ENCODE data around the gene FARP1.

FARP1 gene

DNA sequence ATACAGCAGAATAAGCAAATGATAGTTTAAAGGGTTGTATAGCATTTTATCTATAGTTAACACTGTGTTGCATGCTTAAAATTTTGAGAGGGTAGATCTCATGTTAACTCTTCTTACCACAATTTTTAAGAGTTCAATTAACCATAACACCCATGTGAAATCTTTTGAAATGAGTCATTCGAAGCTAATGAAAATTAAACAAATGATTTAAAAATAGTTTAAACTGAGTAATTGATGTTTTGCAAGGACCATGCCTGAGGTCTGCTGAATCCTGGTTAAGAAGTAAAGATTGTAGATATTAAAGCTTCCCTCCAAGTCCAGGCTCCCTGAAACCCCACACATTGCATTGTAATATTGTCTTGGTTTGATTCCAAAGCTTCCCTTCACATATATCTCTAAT lies 210.9 kb downstream of the FARP1 start:
- WGBS (ENCODE audit: insufficient coverage, insufficient read length) = no CpG with 5 or more reads among the region's 1 CpG

DNA sequence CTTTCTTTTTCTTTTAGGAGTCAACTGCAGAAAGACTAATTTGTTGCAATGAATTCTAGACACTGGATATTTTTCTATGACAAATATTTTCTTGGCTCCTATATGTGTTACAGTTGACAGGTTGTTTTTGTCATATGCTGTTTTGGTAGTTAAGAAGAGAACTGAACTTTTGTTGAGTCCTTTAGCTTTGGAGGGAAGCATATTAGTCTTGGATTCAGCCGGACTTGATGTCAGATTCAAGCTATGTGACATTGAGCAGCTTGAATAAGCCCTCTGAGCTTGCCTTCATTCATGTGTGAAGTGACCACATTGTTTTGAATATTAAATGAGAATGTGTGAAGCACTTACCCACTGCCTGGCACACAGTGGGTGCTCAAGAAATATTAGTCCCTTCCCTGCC lies 216.0 kb downstream of the FARP1 start:
- Histone ChIP-seq H3K27ac (ENCODE audit: low read length) (no peak overlapping the region), H3K9me3 (ENCODE audit: control insufficient read depth, insufficient read depth, low read length) (no peaks in the 10 kb centered on the region), H3K27me3 (ENCODE audit: control insufficient read depth, insufficient read depth, low read length) (no peaks in the 10 kb centered on the region; the same call in 1 of the 2 replicates), H3K4me1 (ENCODE audit: control insufficient read depth, insufficient read depth, low read length) (0 out of 2 replicates have a peak, but pooled peaks cover 1% of the 10 kb centered on the region), H3K4me3 (ENCODE audit: low read length) (no peak overlapping the region), H3K36me3 (ENCODE audit: control insufficient read depth, insufficient read depth, low read length) (no peaks in the 10 kb centered on the region)
- WGBS (ENCODE audit: insufficient coverage, insufficient read length) = no CpG with 5 or more reads among the region's 1 CpG
- DNase-seq (ENCODE audit: low read depth, low spot score) = no peak

More for the DNA sequence above, 210.9 kb downstream of the FARP1 start:
- no peak overlapping the region for H3K4me3 ChIP-seq (ENCODE audit: low read length)
- no peak overlapping the region for H3K27ac ChIP-seq (ENCODE audit: low read length)
- H3K4me1 ChIP-seq (ENCODE audit: control insufficient read depth, insufficient read depth, low read length) = no peaks in the 10 kb centered on the region
- H3K36me3 ChIP-seq (ENCODE audit: control insufficient read depth, insufficient read depth, low read length) = no peaks in the 10 kb centered on the region
- no peak for DNase-seq (ENCODE audit: low read depth, low spot score)
- H3K9me3 ChIP-seq (ENCODE audit: control insufficient read depth, insufficient read depth, low read length) = no peaks in the 10 kb centered on the region
- H3K27me3 ChIP-seq (ENCODE audit: control insufficient read depth, insufficient read depth, low read length) = no peaks in the 10 kb centered on the region; the same call in 1 of the 2 replicates

DNA sequence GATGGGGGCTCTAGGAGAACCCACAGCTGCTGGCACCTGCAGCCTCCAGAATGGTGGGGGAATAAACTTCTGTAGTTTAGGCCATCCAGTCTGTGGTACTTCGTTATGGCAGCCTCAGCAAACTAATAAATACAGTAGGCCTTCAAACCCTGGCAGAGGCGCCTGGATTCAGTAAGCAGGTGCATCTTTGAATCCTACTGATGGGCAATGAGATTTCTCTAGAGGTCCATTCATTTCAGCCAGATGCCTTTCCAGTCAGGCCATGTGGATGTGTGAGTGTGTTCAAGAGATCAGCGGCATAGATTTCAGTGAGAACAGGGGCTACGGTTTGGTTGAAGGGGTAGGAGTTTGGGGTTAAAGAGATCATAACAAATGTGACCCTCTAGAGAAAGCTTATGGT lies 217.7 kb downstream of the FARP1 start:
- H3K27me3 ChIP-seq (ENCODE audit: control insufficient read depth, insufficient read depth, low read length) = no peaks in the 10 kb centered on the region
- H3K4me1 ChIP-seq (ENCODE audit: control insufficient read depth, insufficient read depth, low read length) = 0 out of 2 replicates have a peak, but pooled peaks cover 1% of the 10 kb centered on the region
- H3K36me3 ChIP-seq (ENCODE audit: control insufficient read depth, insufficient read depth, low read length) = no peaks in the 10 kb centered on the region
- no peak for DNase-seq (ENCODE audit: low read depth, low spot score)
- no peak overlapping the region for H3K27ac ChIP-seq (ENCODE audit: low read length)
- H3K9me3 ChIP-seq (ENCODE audit: control insufficient read depth, insufficient read depth, low read length) = no peaks in the 10 kb centered on the region
- no CpG with 5 or more reads among the region's 4 CpGs for WGBS (ENCODE audit: insufficient coverage, insufficient read length)
- H3K4me3 ChIP-seq (ENCODE audit: low read length) = no peak overlapping the region

DNA sequence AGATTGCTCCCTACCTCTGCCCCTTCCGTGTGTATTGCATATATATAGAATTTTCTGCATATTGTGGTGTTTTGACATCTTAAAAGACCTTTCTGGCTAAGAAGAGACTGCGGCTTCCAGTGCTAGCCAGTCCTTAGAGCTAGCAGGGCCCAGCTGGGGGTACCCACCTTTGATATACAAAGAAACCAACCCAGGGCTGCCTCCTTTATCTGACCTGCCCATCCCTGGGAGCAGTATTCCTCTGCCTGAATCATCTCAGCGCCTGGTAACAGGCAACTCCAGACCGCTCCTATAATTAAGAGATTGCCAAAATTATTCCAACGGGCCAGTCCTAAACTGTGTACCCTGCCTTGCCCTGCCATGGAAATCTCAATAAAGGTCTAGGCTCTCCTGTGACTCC lies 220.4 kb downstream of the FARP1 start:
- H3K27ac ChIP-seq (ENCODE audit: low read length) = no peak overlapping the region
- H3K4me1 ChIP-seq (ENCODE audit: control insufficient read depth, insufficient read depth, low read length) = peaks cover 1% of the 10 kb centered on the region; the same call in 1 of the 2 replicates
- no peak overlapping the region for H3K4me3 ChIP-seq (ENCODE audit: low read length)
- DNase-seq (ENCODE audit: low read depth, low spot score) = no peak
- WGBS (ENCODE audit: insufficient coverage, insufficient read length) = no CpG with 5 or more reads among the region's 5 CpGs
- no peaks in the 10 kb centered on the region for H3K9me3 ChIP-seq (ENCODE audit: control insufficient read depth, insufficient read depth, low read length)
- H3K27me3 ChIP-seq (ENCODE audit: control insufficient read depth, insufficient read depth, low read length) = no peaks in the 10 kb centered on the region
- no peaks in the 10 kb centered on the region for H3K36me3 ChIP-seq (ENCODE audit: control insufficient read depth, insufficient read depth, low read length)

DNA sequence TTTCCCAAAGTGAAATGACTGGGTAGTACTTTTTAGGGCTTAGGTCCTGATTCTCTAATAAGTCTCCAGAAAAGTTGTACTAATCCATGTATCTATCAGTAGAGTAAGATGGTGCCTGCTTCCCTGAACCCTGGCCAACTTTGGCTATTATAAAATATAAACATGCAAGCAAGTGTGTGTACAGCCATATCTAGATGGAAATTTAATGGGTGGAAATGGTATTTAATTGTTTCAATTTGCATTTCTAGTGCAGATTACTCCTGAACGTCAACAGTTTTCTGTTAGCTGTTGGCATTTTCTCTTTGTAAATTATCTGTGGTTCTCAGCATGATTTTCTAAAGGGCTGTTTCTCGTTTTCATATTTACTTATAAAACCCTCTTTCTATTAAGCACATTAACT lies 221.3 kb downstream of the FARP1 start:
- WGBS (ENCODE audit: insufficient coverage, insufficient read length) = no CpG with 5 or more reads among the region's 2 CpGs
- H3K27ac ChIP-seq (ENCODE audit: low read length) = no peak overlapping the region

DNA sequence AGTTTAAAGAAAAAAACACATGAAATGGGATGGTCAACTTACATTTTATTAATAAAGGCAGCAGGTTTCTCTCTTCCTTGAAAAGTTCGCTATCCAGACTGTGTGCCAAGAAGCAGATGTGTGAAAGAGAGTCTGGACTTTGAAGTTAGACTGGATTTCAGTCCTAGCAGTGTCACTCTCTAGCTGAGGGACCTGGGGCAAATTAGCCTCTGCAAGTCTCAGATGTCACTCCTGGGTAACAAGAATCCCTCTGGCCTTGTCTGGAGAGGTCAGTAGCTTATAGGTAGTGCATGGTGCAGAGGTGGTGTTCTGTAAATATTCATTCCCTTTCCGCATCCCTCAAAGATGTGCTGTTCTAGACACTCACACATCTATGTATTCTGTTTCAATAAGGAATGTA lies 221.8 kb downstream of the FARP1 start:
- no peak for DNase-seq (ENCODE audit: low read depth, low spot score)
- no CpG with 5 or more reads among the region's 2 CpGs for WGBS (ENCODE audit: insufficient coverage, insufficient read length)
- Histone ChIP-seq H3K27ac (ENCODE audit: low read length) (no peak overlapping the region), H3K36me3 (ENCODE audit: control insufficient read depth, insufficient read depth, low read length) (no peaks in the 10 kb centered on the region), H3K4me3 (ENCODE audit: low read length) (no peak overlapping the region), H3K4me1 (ENCODE audit: control insufficient read depth, insufficient read depth, low read length) (peaks cover 1% of the 10 kb centered on the region; the same call in 1 of the 2 replicates), H3K9me3 (ENCODE audit: control insufficient read depth, insufficient read depth, low read length) (no peaks in the 10 kb centered on the region), H3K27me3 (ENCODE audit: control insufficient read depth, insufficient read depth, low read length) (no peaks in the 10 kb centered on the region)

More for the DNA sequence above, 221.3 kb downstream of the FARP1 start:
- H3K36me3 ChIP-seq (ENCODE audit: control insufficient read depth, insufficient read depth, low read length) = no peaks in the 10 kb centered on the region
- no peaks in the 10 kb centered on the region for H3K9me3 ChIP-seq (ENCODE audit: control insufficient read depth, insufficient read depth, low read length)
- H3K4me1 ChIP-seq (ENCODE audit: control insufficient read depth, insufficient read depth, low read length) = peaks cover 1% of the 10 kb centered on the region; the same call in 1 of the 2 replicates
- no peak overlapping the region for H3K4me3 ChIP-seq (ENCODE audit: low read length)
- no peaks in the 10 kb centered on the region for H3K27me3 ChIP-seq (ENCODE audit: control insufficient read depth, insufficient read depth, low read length)
- DNase-seq (ENCODE audit: low read depth, low spot score) = no peak

DNA sequence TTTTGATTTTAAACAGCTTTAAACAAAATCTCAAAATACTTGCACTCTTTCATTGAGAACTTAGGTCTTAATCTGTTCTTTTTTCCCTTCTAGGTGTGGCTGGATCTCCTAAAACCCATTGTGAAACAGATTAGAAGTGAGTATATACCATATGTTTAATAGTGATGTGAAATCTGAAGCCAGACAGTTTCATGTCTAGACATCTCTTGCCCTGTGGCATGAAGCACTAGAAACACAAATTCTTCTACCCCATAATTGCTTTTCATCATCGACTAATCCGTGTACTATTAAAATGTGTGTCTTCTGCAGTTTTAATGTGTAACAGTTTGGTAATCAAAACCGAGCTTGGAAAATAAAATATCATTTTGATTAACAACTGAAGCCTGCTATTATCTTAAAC lies 222.4 kb downstream of the FARP1 start:
- Histone ChIP-seq H3K4me1 (ENCODE audit: control insufficient read depth, insufficient read depth, low read length) (peaks cover 1% of the 10 kb centered on the region; the same call in 1 of the 2 replicates), H3K9me3 (ENCODE audit: control insufficient read depth, insufficient read depth, low read length) (no peaks in the 10 kb centered on the region), H3K27me3 (ENCODE audit: control insufficient read depth, insufficient read depth, low read length) (no peaks in the 10 kb centered on the region), H3K4me3 (ENCODE audit: low read length) (no peak overlapping the region), H3K27ac (ENCODE audit: low read length) (no peak overlapping the region), H3K36me3 (ENCODE audit: control insufficient read depth, insufficient read depth, low read length) (no peaks in the 10 kb centered on the region)
- no CpG with 5 or more reads among the region's 3 CpGs for WGBS (ENCODE audit: insufficient coverage, insufficient read length)
- no peak for DNase-seq (ENCODE audit: low read depth, low spot score)

DNA sequence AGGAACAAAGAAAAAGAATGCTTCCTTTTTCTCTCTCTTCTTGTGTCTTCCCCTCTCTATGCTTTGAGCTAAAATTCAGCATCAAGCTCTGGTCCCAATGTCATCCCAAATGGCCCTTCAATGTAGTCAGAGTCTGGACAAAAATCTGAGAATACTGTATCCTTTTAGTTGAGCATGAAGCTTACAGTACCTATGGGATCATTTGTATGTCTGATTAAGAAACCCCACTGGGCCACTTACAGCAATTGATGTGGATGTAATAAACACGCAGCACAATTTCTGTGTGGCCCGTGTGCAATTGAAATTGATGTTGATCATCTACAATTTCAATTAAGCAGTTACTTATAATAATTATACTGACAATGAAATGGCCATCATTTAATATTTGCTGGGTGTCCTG lies 223.1 kb downstream of the FARP1 start:
- no peak overlapping the region for H3K27ac ChIP-seq (ENCODE audit: low read length)
- DNase-seq (ENCODE audit: low read depth, low spot score) = no peak
- no CpG with 5 or more reads among the region's 2 CpGs for WGBS (ENCODE audit: insufficient coverage, insufficient read length)

DNA sequence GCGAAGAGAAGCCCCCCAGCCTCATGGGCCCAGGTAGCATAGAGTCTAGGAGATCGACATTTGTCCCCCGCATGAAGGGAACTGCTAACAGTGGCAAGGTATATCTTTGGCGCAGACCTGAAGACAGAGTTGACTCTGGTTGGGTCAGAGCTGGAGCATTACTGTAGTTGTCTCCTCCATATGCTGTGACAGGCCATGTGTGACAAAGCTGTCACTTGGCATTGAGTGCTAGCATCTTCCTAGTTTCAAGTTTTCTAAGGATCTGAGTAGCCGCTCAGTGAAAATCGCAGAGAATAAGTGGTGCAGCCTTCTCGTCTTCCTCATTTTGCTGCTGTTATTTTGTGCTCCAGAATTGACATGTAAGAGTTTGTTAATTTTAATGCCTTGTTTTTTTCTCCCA lies 223.5 kb downstream of the FARP1 start:
- Histone ChIP-seq H3K4me3 (ENCODE audit: low read length) (no peak overlapping the region), H3K27me3 (ENCODE audit: control insufficient read depth, insufficient read depth, low read length) (no peaks in the 10 kb centered on the region), H3K4me1 (ENCODE audit: control insufficient read depth, insufficient read depth, low read length) (peaks cover 1% of the 10 kb centered on the region; the same call in 1 of the 2 replicates), H3K9me3 (ENCODE audit: control insufficient read depth, insufficient read depth, low read length) (no peaks in the 10 kb centered on the region), H3K27ac (ENCODE audit: low read length) (no peak overlapping the region), H3K36me3 (ENCODE audit: control insufficient read depth, insufficient read depth, low read length) (no peaks in the 10 kb centered on the region)
- no peak for DNase-seq (ENCODE audit: low read depth, low spot score)
- WGBS (ENCODE audit: insufficient coverage, insufficient read length) = no CpG with 5 or more reads among the region's 7 CpGs

More for the DNA sequence above, 223.1 kb downstream of the FARP1 start:
- H3K27me3 ChIP-seq (ENCODE audit: control insufficient read depth, insufficient read depth, low read length) = no peaks in the 10 kb centered on the region
- no peaks in the 10 kb centered on the region for H3K36me3 ChIP-seq (ENCODE audit: control insufficient read depth, insufficient read depth, low read length)
- H3K9me3 ChIP-seq (ENCODE audit: control insufficient read depth, insufficient read depth, low read length) = no peaks in the 10 kb centered on the region
- H3K4me1 ChIP-seq (ENCODE audit: control insufficient read depth, insufficient read depth, low read length) = peaks cover 1% of the 10 kb centered on the region; the same call in 1 of the 2 replicates
- no peak overlapping the region for H3K4me3 ChIP-seq (ENCODE audit: low read length)

DNA sequence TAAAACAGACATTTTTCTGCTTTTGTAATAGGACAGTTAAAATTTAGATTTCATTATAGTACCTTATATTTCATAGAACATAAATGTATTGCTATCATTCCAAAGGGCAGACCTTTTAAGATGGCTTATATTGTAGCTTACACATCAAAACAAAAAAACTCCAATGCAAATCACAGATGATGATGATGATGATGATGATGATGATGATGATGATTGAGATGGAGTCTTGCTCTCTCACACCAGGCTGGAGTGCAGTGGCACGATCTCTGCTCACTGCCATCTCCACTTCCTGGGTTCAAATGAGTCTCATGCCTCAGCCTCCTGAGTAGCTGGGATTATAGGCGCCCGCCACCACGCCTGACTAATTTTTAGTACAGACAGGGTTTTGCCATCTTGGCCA lies 224.1 kb downstream of the FARP1 start:
- WGBS (ENCODE audit: insufficient coverage, insufficient read length) = no CpG with 5 or more reads among the region's 4 CpGs
- Histone ChIP-seq H3K4me1 (ENCODE audit: control insufficient read depth, insufficient read depth, low read length) (peaks cover 1% of the 10 kb centered on the region; the same call in 1 of the 2 replicates), H3K36me3 (ENCODE audit: control insufficient read depth, insufficient read depth, low read length) (no peaks in the 10 kb centered on the region), H3K4me3 (ENCODE audit: low read length) (no peak overlapping the region), H3K9me3 (ENCODE audit: control insufficient read depth, insufficient read depth, low read length) (no peaks in the 10 kb centered on the region), H3K27me3 (ENCODE audit: control insufficient read depth, insufficient read depth, low read length) (no peaks in the 10 kb centered on the region), H3K27ac (ENCODE audit: low read length) (no peak overlapping the region)
- no peak for DNase-seq (ENCODE audit: low read depth, low spot score)

DNA sequence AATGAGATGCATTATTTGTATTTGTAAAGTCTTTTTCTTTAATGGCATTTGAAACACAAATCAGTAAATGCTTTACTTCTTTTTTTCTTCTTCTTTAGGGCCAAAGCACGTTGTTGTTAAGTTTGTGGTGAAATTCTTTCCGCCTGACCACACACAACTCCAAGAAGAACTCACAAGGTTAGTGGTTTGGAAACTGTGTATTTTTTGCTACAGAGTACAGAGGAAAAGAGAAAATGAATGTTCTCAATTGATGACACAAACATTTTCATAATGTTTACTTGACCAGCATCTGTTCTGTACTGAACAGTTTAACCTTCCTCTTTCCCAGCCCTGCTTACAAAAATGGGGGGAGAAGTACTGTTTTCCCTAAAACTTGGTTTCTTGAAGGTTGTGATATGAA lies 225.1 kb downstream of the FARP1 start:
- Histone ChIP-seq H3K27ac (ENCODE audit: low read length) (no peak overlapping the region), H3K9me3 (ENCODE audit: control insufficient read depth, insufficient read depth, low read length) (no peaks in the 10 kb centered on the region), H3K36me3 (ENCODE audit: control insufficient read depth, insufficient read depth, low read length) (no peaks in the 10 kb centered on the region), H3K27me3 (ENCODE audit: control insufficient read depth, insufficient read depth, low read length) (no peaks in the 10 kb centered on the region), H3K4me1 (ENCODE audit: control insufficient read depth, insufficient read depth, low read length) (no peaks in the 10 kb centered on the region; the same call in 1 of the 2 replicates), H3K4me3 (ENCODE audit: low read length) (no peak overlapping the region)
- no CpG with 5 or more reads among the region's 2 CpGs for WGBS (ENCODE audit: insufficient coverage, insufficient read length)
- no peak for DNase-seq (ENCODE audit: low read depth, low spot score)
